Sigmoid colon (tissue), 7 donors: Measurements from ENCODE around the gene NCBP3. TPM values are rescaled to one million over a fixed set of nuclear protein-coding genes. Genes with fewer than 3 reads are reported as not detected.

Source experiments
- DNase-seq: peaks from one replicate; pipeline ENCODE4 v3.0.0-alpha.2; 2019
- H3K27ac ChIP-seq, 4 donors: fragments of 200-600 bp; sonication (generic); one replicate each; pipeline ENCODE4 v1.5.1; 2016 to 2019; ENCODE audit warnings: mild to moderate bottlenecking in 1 of 4
- H3K27me3 ChIP-seq, 3 donors: fragments of 200-600 bp; sonication (generic); one replicate each; pipeline ENCODE4 v1.5.1; 2019; ENCODE audit warnings: mild to moderate bottlenecking in 1 of 3
- H3K36me3 ChIP-seq, 4 donors: fragments of 200-600 bp; sonication (generic); one replicate each; pipeline ENCODE4 v1.5.1; 2016 to 2019
- H3K4me1 ChIP-seq, 4 donors: fragments of 200-600 bp; sonication (generic); one replicate each; pipeline ENCODE4 v1.5.1; 2017 to 2019
- H3K4me3 ChIP-seq, 4 donors: fragments of 200-600 bp; sonication (generic); one replicate each; pipeline ENCODE4 v1.5.1; 2017 to 2019; ENCODE audit warnings: mild to moderate bottlenecking in 2 of 4, moderate library complexity in 1 of 4
- H3K9me3 ChIP-seq, 4 donors: fragments of 200-600 bp in 3 of 4; sonication (generic) in 3 of 4; one replicate each; pipeline versions ENCODE4 v1.5.1 to v1.6.1; 2013 to 2019
- CTCF ChIP-seq, 4 experiments: fragments of 450-650 bp in 3 of 4; fragments of 200-600 bp in 1 of 4; IDR thresholded peaks; one replicate each; pipeline ENCODE4 v1.5.1; 2016 to 2019; ENCODE audit warnings: antibody characterized with exemption in 4 of 4, mild to moderate bottlenecking in 3 of 4, moderate library complexity in 2 of 4
- EP300 ChIP-seq, 4 donors: sonication (generic); formaldehyde crosslinking; IDR thresholded peaks; one replicate each; pipeline ENCODE4 v1.6.1; 2017; ENCODE audit warnings: antibody characterized with exemption in 4 of 4
- POLR2A ChIP-seq, 2 donors: fragments of 450-650 bp; IDR thresholded peaks; one replicate each; pipeline ENCODE4 v1.6.1; 2016; ENCODE audit warnings: antibody characterized with exemption in 2 of 2, mild to moderate bottlenecking in 2 of 2, moderate library complexity in 2 of 2
- POLR2AphosphoS5 ChIP-seq, 4 donors: sonication (generic); formaldehyde crosslinking; IDR thresholded peaks; one replicate each; pipeline ENCODE4 v1.6.1; 2017; ENCODE audit warnings: antibody characterized with exemption in 4 of 4
- WGBS, 2 donors: extraction: QIAGEN DNeasy Blood & Tissue Kit; methylation state at CpG; one replicate each; pipeline ENCODE4 v1.1.7; 2013; 5-methylcytosine and 5-hydroxymethylcytosine counted together
- intact Hi-C: fragments of 100-400 bp; cut with DNase I; formaldehyde crosslinking; loops from one replicate; pipeline ENCODE4 v1.15.1; 2023
- polyA plus RNA-seq, 3 donors: library from polyadenylated mRNA; stranded (reverse); fragments of 200-250 nt; gene quantifications; one replicate each; pipeline ENCODE4 v1.2.3, GENCODE V29; 2013
- total RNA-seq, 4 donors: library from RNA; depleted of rRNA; stranded (reverse); fragments of >200 nt; gene quantifications; one replicate each; pipeline ENCODE4 v1.1.0, GENCODE V29; 2016
- donor health status: healthy with polysubstance abuse.
- donor health status: Bipolar disorder and iron deficiency.
- donor health status: healthy.

NCBP3 gene
- total and polyA plus RNA-seq, 7 donors = 8.4 to 34.8 (median 21.6) TPM

- peaks cover 0 to 63% (median 11%) of the 10 kb centered on the region in 4 donors for H3K36me3 ChIP-seq
- no peak overlapping the region for H3K27ac ChIP-seq
- no peak overlapping the region for H3K4me3 ChIP-seq
- H3K27me3 ChIP-seq = no peaks in the 10 kb centered on the region
- WGBS, 2 donors = 90 to 93% methylated on average over 4 of the region's 4 CpGs
- intact Hi-C loops = no loop called here
- DNase-seq = no peak
- no peaks in the 10 kb centered on the region for H3K9me3 ChIP-seq
- H3K4me1 ChIP-seq = peaks cover 0 to 8% (median 3%) of the 10 kb centered on the region in 4 donors
- TF ChIP-seq EP300 (IDR thresholded peaks at IDR 0.05) (no peak), POLR2AphosphoS5 (IDR thresholded peaks at IDR 0.05) (no peak), CTCF (IDR thresholded peaks at IDR 0.05) (no peak), POLR2A (IDR thresholded peaks at IDR 0.05) (no peak)
These were observed 11.2 kb downstream of the NCBP3 start for GRCh38 chr17:3834811-3835210.

GRCh38 chr17:3828852-3829232 is 17.2 kb downstream of the NCBP3 start:
- 91 to 92% methylated on average over 7 of the region's 7 CpGs for WGBS, 2 donors
- H3K9me3 ChIP-seq = no peaks in the 10 kb centered on the region
- peak overlapping the region; percentile 67 to 83 (median 75) for H3K27ac ChIP-seq
- DNase-seq = no peak
- no peaks in the 10 kb centered on the region for H3K27me3 ChIP-seq
- peaks cover 0 to 23% (median 20%) of the 10 kb centered on the region in 4 donors for H3K4me1 ChIP-seq
- H3K36me3 ChIP-seq = peaks cover 0 to 34% (median 14%) of the 10 kb centered on the region in 4 donors
- no peak for TF ChIP-seq POLR2A (IDR thresholded peaks at IDR 0.05)
- no peak for TF ChIP-seq POLR2AphosphoS5 (IDR thresholded peaks at IDR 0.05)
- no peak for TF ChIP-seq CTCF (IDR thresholded peaks at IDR 0.05)
- no peak for TF ChIP-seq EP300 (IDR thresholded peaks at IDR 0.05)
- intact Hi-C loops = no loop called here
- no peak overlapping the region for H3K4me3 ChIP-seq

GRCh38 chr17:3828151-3828851 is 17.7 kb downstream of the NCBP3 start:
- H3K27me3 ChIP-seq = no peaks in the 10 kb centered on the region
- peaks cover 0 to 23% (median 20%) of the 10 kb centered on the region in 4 donors for H3K4me1 ChIP-seq
- peaks cover 0 to 34% (median 19%) of the 10 kb centered on the region in 4 donors for H3K36me3 ChIP-seq
- TF ChIP-seq CTCF (IDR thresholded peaks at IDR 0.05) = no peak
- peak in 3 of 4 donors; percentile 51 to 67 (median 53) for TF ChIP-seq POLR2AphosphoS5 (IDR thresholded peaks at IDR 0.05)
- no peak for TF ChIP-seq POLR2A (IDR thresholded peaks at IDR 0.05)
- TF ChIP-seq EP300 (IDR thresholded peaks at IDR 0.05) = peak in 2 of 4 donors; percentile 2 to 64
- intact Hi-C loops = no loop called here
- H3K4me3 ChIP-seq = no peak overlapping the region
- DNase-seq = peak; percentile 80
- no peaks in the 10 kb centered on the region for H3K9me3 ChIP-seq
- peak overlapping the region; percentile 67 to 83 (median 75) for H3K27ac ChIP-seq
- WGBS, 2 donors = 73 to 75% methylated on average over 7 of the region's 7 CpGs

GRCh38 chr17:3827124-3827773 is 18.8 kb downstream of the NCBP3 start:
- Histone ChIP-seq H3K27ac (peak overlapping the region; percentile 67 to 83 (median 75)), H3K36me3 (peaks cover 0 to 44% (median 24%) of the 10 kb centered on the region in 4 donors), H3K4me1 (peaks cover 0 to 23% (median 20%) of the 10 kb centered on the region in 4 donors), H3K9me3 (no peaks in the 10 kb centered on the region), H3K27me3 (no peaks in the 10 kb centered on the region), H3K4me3 (no peak overlapping the region)
- no peak for DNase-seq
- TF ChIP-seq CTCF (IDR thresholded peaks at IDR 0.05) = peak in 1 of 4 experiments; percentile 15
- no peak for TF ChIP-seq POLR2A (IDR thresholded peaks at IDR 0.05)
- no peak for TF ChIP-seq POLR2AphosphoS5 (IDR thresholded peaks at IDR 0.05)
- no peak for TF ChIP-seq EP300 (IDR thresholded peaks at IDR 0.05)
- intact Hi-C loops = no loop called here
- 51 to 56% methylated on average over 6 of the region's 6 CpGs for WGBS, 2 donors
